ENCODE data around the gene HIVEP1. TPM values are rescaled to one million over a fixed set of nuclear protein-coding genes. Genes with fewer than 3 reads are reported as not detected.

HIVEP1 gene
- total RNA-seq, 1 donor from 2014 or later: 27.8 TPM

GRCh38 chr6:11977738-11978137, 34.4 kb upstream of the HIVEP1 start:
- no peaks in the 10 kb centered on the region for H3K27me3 Mint-ChIP-seq (ENCODE audit: unreplicated experiment)
- H3K36me3 Mint-ChIP-seq (ENCODE audit: unreplicated experiment): no peaks in the 10 kb centered on the region
- DNase-seq (ENCODE audit: extremely low spot score, unreplicated experiment): no peak
- H3K4me3 Mint-ChIP-seq (ENCODE audit: unreplicated experiment): no peak overlapping the region
- peaks cover 15% of the 10 kb centered on the region for H3K4me1 Mint-ChIP-seq (ENCODE audit: unreplicated experiment)
- no peak overlapping the region for H3K27ac Mint-ChIP-seq (ENCODE audit: unreplicated experiment)
- H3K9me3 Mint-ChIP-seq (ENCODE audit: unreplicated experiment): no peaks in the 10 kb centered on the region
- TF ChIP-seq CTCF (IDR thresholded peaks at IDR 0.05): no peak

GRCh38 chr6:11978169-11978987, 33.7 kb upstream of the HIVEP1 start:
- H3K27me3 Mint-ChIP-seq (ENCODE audit: unreplicated experiment): no peaks in the 10 kb centered on the region
- no peak for DNase-seq (ENCODE audit: extremely low spot score, unreplicated experiment)
- TF ChIP-seq CTCF (IDR thresholded peaks at IDR 0.05): no peak
- no peak overlapping the region for H3K27ac Mint-ChIP-seq (ENCODE audit: unreplicated experiment)
- H3K9me3 Mint-ChIP-seq (ENCODE audit: unreplicated experiment): no peaks in the 10 kb centered on the region
- H3K4me3 Mint-ChIP-seq (ENCODE audit: unreplicated experiment): no peak overlapping the region
- no peaks in the 10 kb centered on the region for H3K36me3 Mint-ChIP-seq (ENCODE audit: unreplicated experiment)
- H3K4me1 Mint-ChIP-seq (ENCODE audit: unreplicated experiment): peaks cover 10% of the 10 kb centered on the region

GRCh38 chr6:11979866-11980265, 32.2 kb upstream of the HIVEP1 start:
- no peak overlapping the region for H3K4me3 Mint-ChIP-seq (ENCODE audit: unreplicated experiment)
- H3K36me3 Mint-ChIP-seq (ENCODE audit: unreplicated experiment): no peaks in the 10 kb centered on the region
- no peaks in the 10 kb centered on the region for H3K4me1 Mint-ChIP-seq (ENCODE audit: unreplicated experiment)
- no peaks in the 10 kb centered on the region for H3K9me3 Mint-ChIP-seq (ENCODE audit: unreplicated experiment)
- no peak overlapping the region for H3K27ac Mint-ChIP-seq (ENCODE audit: unreplicated experiment)
- TF ChIP-seq CTCF (IDR thresholded peaks at IDR 0.05): no peak
- no peaks in the 10 kb centered on the region for H3K27me3 Mint-ChIP-seq (ENCODE audit: unreplicated experiment)
- no peak for DNase-seq (ENCODE audit: extremely low spot score, unreplicated experiment)

GRCh38 chr6:11983306-11983705, 28.8 kb upstream of the HIVEP1 start:
- DNase-seq (ENCODE audit: extremely low spot score, unreplicated experiment): no peak
- H3K4me3 Mint-ChIP-seq (ENCODE audit: unreplicated experiment): no peak overlapping the region
- no peaks in the 10 kb centered on the region for H3K36me3 Mint-ChIP-seq (ENCODE audit: unreplicated experiment)
- TF ChIP-seq CTCF (IDR thresholded peaks at IDR 0.05): no peak
- H3K27me3 Mint-ChIP-seq (ENCODE audit: unreplicated experiment): no peaks in the 10 kb centered on the region
- no peak overlapping the region for H3K27ac Mint-ChIP-seq (ENCODE audit: unreplicated experiment)
- H3K4me1 Mint-ChIP-seq (ENCODE audit: unreplicated experiment): peaks cover 9% of the 10 kb centered on the region
- H3K9me3 Mint-ChIP-seq (ENCODE audit: unreplicated experiment): no peaks in the 10 kb centered on the region

- Mint-ChIP-seq H3K4me3 (ENCODE audit: unreplicated experiment) (no peak overlapping the region), H3K27me3 (ENCODE audit: unreplicated experiment) (no peaks in the 10 kb centered on the region), H3K36me3 (ENCODE audit: unreplicated experiment) (no peaks in the 10 kb centered on the region), H3K27ac (ENCODE audit: unreplicated experiment) (no peak overlapping the region), H3K4me1 (ENCODE audit: unreplicated experiment) (peaks cover 9% of the 10 kb centered on the region), H3K9me3 (ENCODE audit: unreplicated experiment) (no peaks in the 10 kb centered on the region)
- DNase-seq (ENCODE audit: extremely low spot score, unreplicated experiment): no peak
- TF ChIP-seq CTCF (IDR thresholded peaks at IDR 0.05): no peak
Measured at GRCh38 chr6:11987386-11987785, 24.7 kb upstream of the HIVEP1 start.
